NT2/D1 (cell line): Measurements from ENCODE around the gene NFASC.

Source experiments
- DNase-seq: peaks from one replicate; pipeline ENCODE4 v3.0.0-alpha.2; 2011; ENCODE audit warnings: low read depth, low spot score
- H3K27me3 ChIP-seq: 2 replicates; pipeline ENCODE4 v1.6.0; 2011; ENCODE audit warnings: mild to moderate bottlenecking; ENCODE audit not compliant: insufficient read length, insufficient read depth
- H3K36me3 ChIP-seq: 2 replicates; pipeline ENCODE4 v1.6.1; 2011; ENCODE audit warnings: mild to moderate bottlenecking, low read length, mixed read lengths; ENCODE audit not compliant: insufficient read depth, insufficient read length
- H3K4me1 ChIP-seq: 2 replicates; pipeline ENCODE4 v1.5.1; 2011; ENCODE audit not compliant: insufficient read depth, insufficient read length
- H3K4me3 ChIP-seq: 2 replicates; pipeline ENCODE4 v1.5.1; 2011; ENCODE audit warnings: low read depth; ENCODE audit not compliant: insufficient read length
- H3K9ac ChIP-seq: 2 replicates; pipeline ENCODE4 v1.6.0; 2011; ENCODE audit warnings: low read depth; ENCODE audit not compliant: insufficient read length
- H3K9me3 ChIP-seq: 2 replicates; pipeline ENCODE4 v1.5.1; 2011; ENCODE audit warnings: mild to moderate bottlenecking, low read length; ENCODE audit not compliant: insufficient read depth
- SUZ12 ChIP-seq: IDR thresholded peaks from 2 replicates; pipeline ENCODE4 v1.6.1; 2011; ENCODE audit not compliant: insufficient read length, insufficient read depth; ENCODE audit errors: extremely low read depth
- YY1 ChIP-seq: IDR thresholded peaks from 2 replicates; pipeline ENCODE4 v1.6.1; 2011; ENCODE audit not compliant: insufficient read length, insufficient read depth
- ZNF274 ChIP-seq: IDR thresholded peaks from 2 replicates; pipeline ENCODE4 v1.6.1; 2011; ENCODE audit warnings: mild to moderate bottlenecking, low read depth, low read length

NFASC gene

GRCh38 chr1:204932573-204932909, 61.9 kb downstream of the NFASC start:
- Histone ChIP-seq H3K36me3 (no peaks in the 10 kb centered on the region), H3K27me3 (no peaks in the 10 kb centered on the region), H3K4me1 (peaks cover 5% of the 10 kb centered on the region), H3K9me3 (no peaks in the 10 kb centered on the region), H3K9ac (no peak overlapping the region), H3K4me3 (no peak overlapping the region)
- TF ChIP-seq YY1 (no peak), ZNF274 (no peak), SUZ12 (no peak)
- DNase-seq = no peak

GRCh38 chr1:204935155-204935554, 64.5 kb downstream of the NFASC start:
- Histone ChIP-seq H3K4me1 (no peaks in the 10 kb centered on the region), H3K27me3 (no peaks in the 10 kb centered on the region), H3K36me3 (no peaks in the 10 kb centered on the region), H3K9me3 (no peaks in the 10 kb centered on the region), H3K9ac (no peak overlapping the region), H3K4me3 (no peak overlapping the region)
- TF ChIP-seq ZNF274 (no peak), SUZ12 (no peak), YY1 (no peak)
- DNase-seq = no peak

- DNase-seq = no peak
- Histone ChIP-seq H3K9me3 (no peaks in the 10 kb centered on the region), H3K27me3 (no peaks in the 10 kb centered on the region), H3K36me3 (no peaks in the 10 kb centered on the region), H3K4me3 (no peak overlapping the region), H3K9ac (no peak overlapping the region), H3K4me1 (no peaks in the 10 kb centered on the region)
- TF ChIP-seq SUZ12 (no peak), YY1 (no peak), ZNF274 (no peak)
Observed at GRCh38 chr1:204936765-204937164, 66.1 kb downstream of the NFASC start.

- H3K36me3 ChIP-seq = no peaks in the 10 kb centered on the region
Observed at GRCh38 chr1:204937901-204938300, 67.2 kb downstream of the NFASC start.

GRCh38 chr1:204940591-204940990, 69.9 kb downstream of the NFASC start:
- Histone ChIP-seq H3K27me3 (no peaks in the 10 kb centered on the region), H3K4me1 (no peaks in the 10 kb centered on the region), H3K9me3 (no peaks in the 10 kb centered on the region), H3K36me3 (no peaks in the 10 kb centered on the region), H3K4me3 (no peak overlapping the region), H3K9ac (no peak overlapping the region)
- no peak for TF ChIP-seq ZNF274
- TF ChIP-seq YY1 = no peak
- TF ChIP-seq SUZ12 = no peak
- DNase-seq = no peak

More at GRCh38 chr1:204937901-204938300, 67.2 kb downstream of the NFASC start:
- TF ChIP-seq ZNF274 (no peak), YY1 (no peak), SUZ12 (no peak)
- Histone ChIP-seq H3K9me3 (no peaks in the 10 kb centered on the region), H3K9ac (no peak overlapping the region), H3K27me3 (no peaks in the 10 kb centered on the region), H3K4me1 (no peaks in the 10 kb centered on the region), H3K4me3 (no peak overlapping the region)
- no peak for DNase-seq

- H3K36me3 ChIP-seq = no peaks in the 10 kb centered on the region
- H3K4me3 ChIP-seq = no peak overlapping the region
- DNase-seq = peak; percentile 69
Observed at GRCh38 chr1:204941421-204942338, 71.0 kb downstream of the NFASC start.

GRCh38 chr1:204943495-204943894, 72.8 kb downstream of the NFASC start:
- Histone ChIP-seq H3K27me3 (no peaks in the 10 kb centered on the region), H3K9ac (no peak overlapping the region), H3K4me3 (no peak overlapping the region), H3K36me3 (no peaks in the 10 kb centered on the region), H3K9me3 (no peaks in the 10 kb centered on the region), H3K4me1 (no peaks in the 10 kb centered on the region)
- TF ChIP-seq SUZ12 (no peak), ZNF274 (no peak), YY1 (no peak)
- DNase-seq = no peak

More at GRCh38 chr1:204941421-204942338, 71.0 kb downstream of the NFASC start:
- TF ChIP-seq ZNF274 = no peak
- no peak for TF ChIP-seq SUZ12
- no peak for TF ChIP-seq YY1
- no peak overlapping the region for H3K9ac ChIP-seq
- no peaks in the 10 kb centered on the region for H3K4me1 ChIP-seq
- no peaks in the 10 kb centered on the region for H3K27me3 ChIP-seq
- H3K9me3 ChIP-seq = no peaks in the 10 kb centered on the region
